Activated CD8-positive, alpha-beta T cell treated with anti-CD3 and anti-CD28 coated beads, Interleukin-2, amount 10 ng/mL, durations not matched to agents 7 days and 5 days (primary cell): ENCODE measurements around the gene EBPL. TPM values are rescaled to one million over a fixed set of nuclear protein-coding genes. Genes with fewer than 3 reads are reported as not detected.
A peak's percentile ranks its signal among the peaks of the same experiment; 100 is the strongest.
"Not testable (repeated sequence)": the region's sequence is repeated elsewhere in the genome, so short reads cannot be mapped to it uniquely, and the experiment has no call there.

Source experiments
- ATAC-seq: fragments of 150-1000 bp; cut with Tn5 transposase; one replicate; pipeline ENCODE4 v1.10.0; 2021; ENCODE audit warnings: moderate library complexity
- CTCF ChIA-PET: fragments of 350-600 bp; sonication (Branson Sonifier 250); formaldehyde crosslinking; loops from one replicate; lab custom pipeline; 2021; ENCODE audit warnings: antibody characterized with exemption; lab: Charles Lee
- POLR2A ChIA-PET: fragments of 350-600 bp; sonication (Branson Sonifier 250); formaldehyde crosslinking; loops from one replicate; lab custom pipeline; 2021; ENCODE audit warnings: antibody characterized with exemption; lab: Charles Lee
- DNase-seq: peaks from one replicate; pipeline ENCODE4 v3.0.0-alpha.2; 2020
- H3K27ac Mint-ChIP-seq: one replicate; pipeline ENCODE4 v1.8.0; 2021; ENCODE audit warnings: mild to moderate bottlenecking, mixed read lengths
- H3K27me3 Mint-ChIP-seq: one replicate; pipeline ENCODE4 v1.8.0; 2021; ENCODE audit warnings: low read depth, mixed read lengths
- H3K36me3 Mint-ChIP-seq: one replicate; pipeline ENCODE4 v1.8.0; 2021; ENCODE audit warnings: low read depth, mixed read lengths
- H3K4me1 Mint-ChIP-seq: one replicate; pipeline ENCODE4 v1.8.0; 2021; ENCODE audit warnings: low read depth, mixed read lengths
- H3K4me3 Mint-ChIP-seq: one replicate; pipeline ENCODE4 v1.8.0; 2021; ENCODE audit warnings: mild to moderate bottlenecking, mixed read lengths
- H3K9me3 Mint-ChIP-seq: one replicate; pipeline ENCODE4 v1.8.0; 2022; ENCODE audit warnings: mixed read lengths; ENCODE audit not compliant: insufficient read depth
- total RNA-seq, 2 experiments: library from RNA; stranded (reverse); gene quantifications; one replicate each; pipeline ENCODE4 v1.2.3, GENCODE V29; 2021

EBPL gene
- 10 to 100 TPM; 19.8 to 25.0 TPM for total RNA-seq

DNA sequence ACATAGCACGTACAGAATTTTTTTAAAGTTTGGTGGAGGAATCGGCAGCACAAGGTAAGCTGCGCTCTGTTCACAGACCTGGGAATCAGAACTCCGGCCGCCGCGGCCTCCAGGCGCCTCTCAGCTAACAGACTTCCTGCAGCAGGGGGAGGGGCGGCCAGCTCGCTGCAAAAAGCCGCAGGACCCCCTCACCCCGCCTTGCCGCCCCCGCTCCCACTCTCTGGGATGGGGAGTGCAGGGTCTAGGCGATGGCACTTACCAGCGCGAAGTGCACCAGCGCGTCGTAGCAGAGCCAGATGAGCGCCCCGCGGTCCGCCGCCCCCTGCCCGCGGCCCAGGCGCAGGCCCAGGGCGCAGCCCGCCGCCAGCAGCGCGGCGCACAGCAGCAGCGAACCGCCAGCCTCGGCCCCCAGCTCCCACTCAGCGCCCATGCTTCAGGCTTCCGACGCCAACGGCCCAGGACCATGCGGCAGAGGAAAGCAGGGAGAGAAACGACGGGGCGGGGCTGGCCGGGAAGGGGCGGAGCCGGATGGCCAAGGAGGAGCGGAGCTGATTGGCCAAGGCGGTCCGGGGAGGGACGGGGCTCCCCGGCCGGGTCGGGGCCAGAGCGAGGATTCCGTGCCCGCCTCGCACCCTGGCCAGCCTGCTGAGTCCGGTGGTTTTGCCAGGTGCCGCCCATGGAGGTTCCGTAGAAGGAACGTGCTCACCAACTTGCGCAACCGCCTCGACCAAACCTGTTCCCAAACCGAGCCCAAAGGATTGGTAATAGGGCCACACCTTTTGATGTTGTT is at the start of gene EBPL:
Gene EBPL (minus strand): TSS at position 492 of the 790 bp plus-strand sequence. CDS start 62 bp downstream, at position 430.
- Mint-ChIP-seq H3K9me3 (no peaks in the 10 kb centered on the region), H3K27me3 (no peaks in the 10 kb centered on the region), H3K27ac (peak within 1 kb of the TSS; percentile 69), H3K36me3 (no peaks in the 10 kb centered on the region), H3K4me3 (peak within 1 kb of the TSS; percentile 88), H3K4me1 (peaks cover 16% of the 10 kb centered on the region)
- POLR2A ChIA-PET, result interaction anchor here (1.6 kb wide), 1 partner anchor 102 kb away, joined by 6 read pairs; the partner anchor contains the start of gene KPNA3
- CTCF ChIA-PET, result interaction anchor here (1.9 kb wide), 1 partner anchor 21 kb away, joined by 6 read pairs; no protein-coding TSS in a partner anchor
- DNase-seq (peak; percentile 92), ATAC-seq (peak; percentile 99)

DNA sequence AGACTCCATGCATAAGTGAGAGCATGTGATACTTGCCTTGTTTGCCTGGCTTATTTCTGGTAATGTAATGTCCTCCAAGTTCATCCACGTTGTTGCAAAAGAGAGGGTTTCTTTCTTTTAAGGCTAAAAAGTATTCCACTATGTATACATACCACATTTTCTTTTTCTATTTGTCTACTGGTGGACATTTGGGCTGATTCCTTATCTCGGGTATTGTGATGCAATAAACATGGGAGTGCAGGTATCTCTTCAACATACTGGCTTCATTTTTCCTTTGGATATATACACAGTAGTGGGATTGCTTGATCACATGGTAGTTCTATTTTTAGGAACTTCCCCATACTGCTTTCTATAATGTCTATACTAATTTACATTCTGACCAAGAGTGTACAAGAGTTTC is 49.6 kb upstream of the EBPL start:
- H3K4me1 Mint-ChIP-seq, result peaks cover 6% of the 10 kb centered on the region
- no peak overlapping the region for H3K27ac Mint-ChIP-seq
- H3K9me3 Mint-ChIP-seq, result no peaks in the 10 kb centered on the region
- peaks cover 33% of the 10 kb centered on the region for H3K36me3 Mint-ChIP-seq
- POLR2A ChIA-PET, result no interaction called here
- no peaks in the 10 kb centered on the region for H3K27me3 Mint-ChIP-seq
- DNase-seq (no peak), ATAC-seq (no peak)
- CTCF ChIA-PET, result no interaction called here
- H3K4me3 Mint-ChIP-seq, result no peak overlapping the region

DNA sequence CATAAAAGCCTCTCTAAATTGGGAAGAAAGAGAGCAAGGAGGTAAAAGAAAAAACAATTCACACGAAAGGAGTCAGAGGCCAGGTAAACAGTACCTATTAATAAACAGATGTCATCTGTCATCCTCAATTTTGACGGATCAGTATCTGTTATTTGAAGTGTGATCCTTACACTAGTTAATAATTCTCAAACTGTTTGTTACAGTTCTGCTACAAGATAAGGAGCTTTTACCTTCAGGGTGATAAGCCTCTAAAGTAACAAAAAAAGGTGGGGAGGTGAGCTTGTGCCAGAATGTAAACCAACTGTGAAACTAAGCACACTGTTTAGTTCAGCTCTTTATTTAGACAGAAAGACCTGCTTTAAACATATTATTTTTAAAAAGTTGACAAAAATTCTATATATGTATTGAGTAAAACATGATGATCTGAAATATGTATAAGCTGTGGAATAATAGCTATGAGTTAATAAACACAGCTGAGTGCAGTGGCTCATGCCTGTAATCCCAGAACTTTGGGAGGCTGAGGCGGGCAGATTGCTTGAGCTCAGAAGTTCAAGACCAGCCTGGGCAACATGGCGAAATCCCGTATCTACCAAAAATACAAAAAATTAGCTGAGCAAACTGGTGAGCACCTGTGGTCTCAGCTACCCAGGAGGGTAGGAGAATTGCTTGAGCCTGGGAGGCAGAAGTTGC is 48.4 kb upstream of the EBPL start:
- Mint-ChIP-seq H3K27me3 (no peaks in the 10 kb centered on the region), H3K9me3 (no peaks in the 10 kb centered on the region), H3K4me3 (no peak overlapping the region), H3K27ac (no peak overlapping the region), H3K4me1 (peaks cover 6% of the 10 kb centered on the region), H3K36me3 (peaks cover 26% of the 10 kb centered on the region)
- ChIA-PET POLR2A (no interaction called here), CTCF (interaction anchor here (1.1 kb wide), 1 partner anchor 52 kb away, joined by 3 read pairs; no protein-coding TSS in a partner anchor)
- DNase-seq (no peak), ATAC-seq (no peak)

DNA sequence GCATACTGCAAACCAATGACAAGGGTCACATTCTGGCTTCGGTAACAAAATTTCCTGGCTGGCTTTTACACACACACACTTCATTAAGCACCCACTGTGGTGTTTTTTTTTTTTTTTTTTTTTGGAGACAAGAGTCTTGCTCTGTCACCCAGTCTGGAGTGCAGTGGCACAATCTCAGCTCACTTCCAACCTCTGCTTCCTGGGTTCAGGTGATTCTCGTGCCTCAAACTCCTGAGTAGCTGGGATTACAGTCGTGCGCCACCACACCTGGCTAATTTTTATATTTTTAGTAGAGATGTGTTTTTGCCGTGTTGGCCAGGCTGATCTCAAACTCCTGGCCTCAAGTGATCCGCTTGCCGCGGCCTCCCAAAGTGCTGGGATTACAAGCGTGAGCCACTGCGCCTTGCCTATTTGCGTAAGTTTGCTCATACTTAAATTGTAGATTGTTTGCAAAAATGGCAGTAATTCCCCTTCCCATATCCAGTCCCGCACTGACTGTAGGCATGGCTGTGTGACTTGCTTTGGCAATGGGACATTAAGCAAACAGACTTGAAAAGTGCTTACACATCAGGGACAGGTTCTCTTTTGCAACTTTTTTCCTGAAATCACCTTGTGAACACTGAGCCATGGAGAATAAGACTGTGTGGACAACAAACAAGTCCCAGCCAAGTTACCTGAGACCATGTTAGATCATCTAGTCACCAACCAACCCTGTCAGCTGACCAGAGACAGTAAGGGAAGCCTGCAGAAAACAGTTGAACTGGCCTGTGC is 42.1 kb upstream of the EBPL start:
- ChIA-PET CTCF (no interaction called here), POLR2A (no interaction called here)
- Mint-ChIP-seq H3K36me3 (peaks cover 19% of the 10 kb centered on the region), H3K4me1 (no peaks in the 10 kb centered on the region), H3K9me3 (no peaks in the 10 kb centered on the region), H3K27me3 (no peaks in the 10 kb centered on the region), H3K27ac (no peak overlapping the region), H3K4me3 (no peak overlapping the region)
- DNase-seq (no peak), ATAC-seq (no peak)

DNA sequence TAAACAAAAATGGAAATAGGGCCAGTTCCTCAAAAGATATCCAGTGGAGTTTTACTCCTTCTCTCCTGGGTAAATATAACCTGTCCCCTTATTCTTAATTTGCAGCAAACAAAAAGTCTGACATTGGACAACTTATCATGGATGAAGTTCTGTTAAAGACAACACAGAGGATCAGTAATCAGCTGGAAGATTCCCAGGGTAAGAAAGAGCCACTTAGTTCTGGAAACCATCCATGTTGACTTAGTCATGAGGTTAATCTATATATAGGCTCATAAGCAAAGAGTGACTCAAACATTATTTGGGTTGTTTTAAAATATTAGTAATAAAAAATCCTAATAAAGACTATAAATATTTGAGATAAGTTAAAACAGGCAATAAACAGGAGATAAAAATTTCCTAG is 40.5 kb upstream of the EBPL start:
- ATAC-seq (no peak), DNase-seq (no peak)
- POLR2A ChIA-PET, result no interaction called here
- no peaks in the 10 kb centered on the region for H3K9me3 Mint-ChIP-seq
- no peak overlapping the region for H3K27ac Mint-ChIP-seq
- no peak overlapping the region for H3K4me3 Mint-ChIP-seq
- no peaks in the 10 kb centered on the region for H3K27me3 Mint-ChIP-seq
- H3K36me3 Mint-ChIP-seq, result peaks cover 31% of the 10 kb centered on the region
- no peaks in the 10 kb centered on the region for H3K4me1 Mint-ChIP-seq
- CTCF ChIA-PET, result no interaction called here

DNA sequence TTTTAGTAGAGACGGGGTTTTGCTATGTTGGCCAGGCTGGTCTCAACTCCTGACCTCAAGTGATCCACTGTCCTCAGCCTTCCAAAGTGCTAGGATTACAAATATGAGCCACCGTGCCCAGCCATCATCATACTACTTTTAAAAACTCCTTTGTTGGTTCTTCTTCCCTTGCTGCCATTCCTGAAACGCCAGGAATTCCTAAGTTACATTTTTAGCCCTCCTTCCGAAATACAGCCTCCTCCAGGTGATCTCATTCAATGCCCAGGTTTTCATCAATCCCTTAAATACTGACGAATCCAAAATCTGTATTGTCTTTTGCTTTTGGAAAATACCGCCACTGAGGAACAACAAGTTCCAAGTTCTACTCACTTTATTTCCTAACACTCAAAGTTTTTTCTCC is 25.3 kb upstream of the EBPL start:
- Mint-ChIP-seq H3K27ac (no peak overlapping the region), H3K4me3 (no peak overlapping the region), H3K9me3 (peaks cover 12% of the 10 kb centered on the region), H3K36me3 (peaks cover 55% of the 10 kb centered on the region), H3K27me3 (no peaks in the 10 kb centered on the region), H3K4me1 (no peaks in the 10 kb centered on the region)
- CTCF ChIA-PET, result no interaction called here
- no peak for ATAC-seq
- no peak for DNase-seq
- POLR2A ChIA-PET, result no interaction called here

DNA sequence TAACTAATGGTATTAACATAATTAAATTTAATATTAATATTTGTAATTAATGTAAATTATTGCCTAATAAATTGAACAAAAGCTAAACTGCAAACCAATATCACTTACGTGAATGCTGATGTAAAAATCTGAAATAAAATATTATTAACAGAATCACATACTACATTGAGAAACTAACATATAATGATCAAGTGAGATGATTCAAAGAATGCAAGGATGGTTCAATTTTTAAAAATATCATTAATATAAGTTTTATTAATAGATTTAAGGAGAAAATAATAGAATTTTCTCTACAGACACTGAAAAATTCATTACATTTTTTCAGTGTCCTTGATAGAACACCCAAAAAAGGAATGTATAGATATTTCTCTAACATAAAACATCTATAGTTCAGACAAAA is 23.5 kb upstream of the EBPL start:
- Mint-ChIP-seq H3K27ac (no peak overlapping the region), H3K36me3 (peaks cover 61% of the 10 kb centered on the region), H3K27me3 (no peaks in the 10 kb centered on the region), H3K4me3 (no peak overlapping the region), H3K4me1 (no peaks in the 10 kb centered on the region), H3K9me3 (peaks cover 12% of the 10 kb centered on the region)
- DNase-seq, result no peak
- POLR2A ChIA-PET, result no interaction called here
- CTCF ChIA-PET, result no interaction called here
- no peak for ATAC-seq

DNA sequence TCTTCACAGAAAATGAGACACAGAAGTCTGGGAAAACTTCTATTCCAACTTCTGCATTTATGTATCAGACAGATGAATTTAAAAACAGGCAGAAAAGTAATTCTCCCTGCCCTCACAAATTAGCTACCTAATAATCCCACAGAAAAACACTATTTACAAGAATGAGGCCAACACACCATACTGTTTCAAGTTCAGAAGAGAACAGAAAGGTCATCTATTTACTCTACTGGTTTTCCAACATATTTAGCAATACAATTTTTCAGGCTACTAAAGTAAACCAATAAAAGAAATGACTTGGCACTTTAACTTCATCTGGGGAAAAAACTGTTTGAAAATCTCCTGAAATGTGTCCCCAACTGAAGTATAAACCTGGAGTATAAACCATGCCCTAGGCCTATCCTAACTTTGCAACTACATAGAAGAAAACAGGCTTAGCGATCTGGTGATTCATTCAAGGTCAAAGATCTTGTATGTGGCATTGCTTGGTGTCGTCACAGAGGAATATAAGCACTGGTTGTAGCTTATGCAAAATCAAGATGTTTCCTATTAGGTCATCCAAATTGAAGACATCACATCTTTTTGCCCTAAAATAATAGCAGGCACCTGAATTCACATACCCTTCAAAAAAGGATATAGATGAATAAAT is 20.1 kb upstream of the EBPL start:
- ATAC-seq, result no peak
- Mint-ChIP-seq H3K27ac (no peak overlapping the region), H3K36me3 (peaks cover 54% of the 10 kb centered on the region)

DNA sequence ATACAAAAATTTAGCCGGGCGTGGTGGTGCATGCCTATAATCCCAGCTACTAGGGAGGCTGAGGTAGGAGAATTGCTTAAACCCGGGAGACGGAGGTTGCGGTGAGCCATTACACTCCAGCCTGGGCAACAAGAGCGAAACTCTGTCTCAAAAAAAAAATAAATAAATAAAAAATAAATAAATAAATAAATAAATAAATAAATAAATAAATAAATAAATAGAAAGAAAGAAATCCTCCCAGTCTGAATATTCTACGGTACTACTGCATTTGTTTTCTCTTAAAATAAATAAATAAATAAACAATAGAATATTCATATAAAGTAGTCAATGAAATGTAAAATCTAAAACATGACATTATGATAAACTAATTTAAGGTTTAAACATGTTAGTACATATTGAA is 13.0 kb upstream of the EBPL start:
- H3K9me3 Mint-ChIP-seq, H3K27me3 Mint-ChIP-seq, DNase-seq, ATAC-seq, CTCF ChIA-PET, H3K4me1 Mint-ChIP-seq, POLR2A ChIA-PET, H3K4me3 Mint-ChIP-seq, H3K27ac Mint-ChIP-seq: not testable (repeated sequence)
- peaks cover 29% of the 10 kb centered on the region for H3K36me3 Mint-ChIP-seq

More for the DNA sequence above, 20.1 kb upstream of the EBPL start:
- DNase-seq, result no peak
- Mint-ChIP-seq H3K27me3 (no peaks in the 10 kb centered on the region), H3K9me3 (peaks cover 12% of the 10 kb centered on the region), H3K4me3 (no peak overlapping the region), H3K4me1 (no peaks in the 10 kb centered on the region)
- ChIA-PET POLR2A (no interaction called here), CTCF (no interaction called here)

DNA sequence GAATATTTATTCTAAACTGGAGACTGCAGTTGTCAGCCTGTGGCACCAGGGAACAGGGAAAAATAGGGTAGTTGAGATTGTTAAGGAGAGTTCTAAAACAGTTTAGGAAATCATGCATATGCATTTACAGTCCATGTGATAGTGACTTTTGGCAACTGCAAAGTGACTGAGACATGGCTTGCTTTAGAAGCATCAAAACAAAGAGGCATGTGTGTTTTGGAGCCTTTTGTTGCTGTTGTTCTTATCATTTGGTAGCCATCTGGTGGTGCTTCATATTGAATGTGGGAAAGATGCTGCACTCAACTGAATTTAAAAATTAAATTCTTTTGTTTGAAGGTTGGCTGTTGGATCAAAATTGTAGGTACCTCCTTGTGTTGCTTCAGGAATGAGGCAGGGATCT is 10.2 kb upstream of the EBPL start:
- Mint-ChIP-seq H3K4me1 (no peaks in the 10 kb centered on the region), H3K36me3 (peaks cover 20% of the 10 kb centered on the region), H3K27me3 (no peaks in the 10 kb centered on the region), H3K27ac (no peak overlapping the region), H3K9me3 (no peaks in the 10 kb centered on the region), H3K4me3 (no peak overlapping the region)
- ChIA-PET CTCF (no interaction called here), POLR2A (no interaction called here)
- DNase-seq (no peak), ATAC-seq (no peak)

DNA sequence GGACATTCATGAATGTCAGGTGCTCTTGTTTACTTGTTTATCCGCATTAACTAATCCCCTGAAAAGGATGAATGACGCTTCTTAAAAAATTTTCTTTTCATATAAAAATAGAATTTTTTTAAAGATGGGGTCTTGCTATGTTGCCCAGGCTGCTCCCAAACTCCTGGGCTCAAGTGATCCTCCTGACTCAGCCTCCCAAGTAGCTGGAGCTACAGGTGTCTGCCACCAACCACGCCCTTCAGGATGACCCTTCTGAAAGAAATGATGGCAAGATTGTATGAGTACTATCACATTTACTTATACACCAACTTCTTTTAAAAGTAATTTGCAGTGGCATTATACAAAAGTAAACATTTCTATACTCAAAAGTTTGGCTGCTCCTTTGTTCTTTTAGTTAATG is 6.2 kb upstream of the EBPL start:
- POLR2A ChIA-PET, result no interaction called here
- Mint-ChIP-seq H3K27me3 (no peaks in the 10 kb centered on the region), H3K4me3 (no peak overlapping the region), H3K27ac (no peak overlapping the region), H3K4me1 (no peaks in the 10 kb centered on the region), H3K9me3 (no peaks in the 10 kb centered on the region), H3K36me3 (peaks cover 15% of the 10 kb centered on the region)
- CTCF ChIA-PET, result no interaction called here
- ATAC-seq (no peak), DNase-seq (no peak)
